ENCODE results near the gene CATSPERE. TPM values are rescaled to one million over a fixed set of nuclear protein-coding genes. Genes with fewer than 3 reads are reported as not detected.
"Not testable (repeated sequence)": the region's sequence is repeated elsewhere in the genome, so short reads cannot be mapped to it uniquely, and the experiment has no call there.

The CATSPERE gene
- total RNA-seq, 1 donor from 2014 or later, result 1.1 TPM

DNA sequence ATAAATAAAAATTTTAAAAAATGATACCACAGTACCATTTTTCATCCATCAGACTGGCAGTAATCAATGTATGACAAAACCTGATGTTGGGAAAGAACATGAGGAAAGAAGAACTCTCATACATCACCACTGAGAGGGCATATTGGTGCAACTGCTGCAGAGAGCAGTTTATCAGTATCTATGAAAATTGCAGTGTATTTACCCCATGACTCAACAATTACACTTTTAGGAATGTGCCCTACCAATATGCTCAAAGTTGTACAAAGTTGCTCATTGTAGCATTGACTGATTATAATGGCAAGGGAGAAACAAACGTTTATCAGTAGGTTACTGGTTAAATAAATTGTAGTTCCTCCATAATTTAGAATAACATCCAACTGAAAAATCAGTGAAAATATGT lies 36.7 kb downstream of the CATSPERE start:
- Mint-ChIP-seq H3K36me3 (ENCODE audit: low read depth) (peaks cover 4% of the 10 kb centered on the region), H3K27ac (no peak overlapping the region), H3K27me3 (no peaks in the 10 kb centered on the region), H3K4me1 (no peaks in the 10 kb centered on the region), H3K4me3 (no peak overlapping the region), H3K9me3 (peaks cover 7% of the 10 kb centered on the region)
- TF ChIP-seq, protein P1, sequence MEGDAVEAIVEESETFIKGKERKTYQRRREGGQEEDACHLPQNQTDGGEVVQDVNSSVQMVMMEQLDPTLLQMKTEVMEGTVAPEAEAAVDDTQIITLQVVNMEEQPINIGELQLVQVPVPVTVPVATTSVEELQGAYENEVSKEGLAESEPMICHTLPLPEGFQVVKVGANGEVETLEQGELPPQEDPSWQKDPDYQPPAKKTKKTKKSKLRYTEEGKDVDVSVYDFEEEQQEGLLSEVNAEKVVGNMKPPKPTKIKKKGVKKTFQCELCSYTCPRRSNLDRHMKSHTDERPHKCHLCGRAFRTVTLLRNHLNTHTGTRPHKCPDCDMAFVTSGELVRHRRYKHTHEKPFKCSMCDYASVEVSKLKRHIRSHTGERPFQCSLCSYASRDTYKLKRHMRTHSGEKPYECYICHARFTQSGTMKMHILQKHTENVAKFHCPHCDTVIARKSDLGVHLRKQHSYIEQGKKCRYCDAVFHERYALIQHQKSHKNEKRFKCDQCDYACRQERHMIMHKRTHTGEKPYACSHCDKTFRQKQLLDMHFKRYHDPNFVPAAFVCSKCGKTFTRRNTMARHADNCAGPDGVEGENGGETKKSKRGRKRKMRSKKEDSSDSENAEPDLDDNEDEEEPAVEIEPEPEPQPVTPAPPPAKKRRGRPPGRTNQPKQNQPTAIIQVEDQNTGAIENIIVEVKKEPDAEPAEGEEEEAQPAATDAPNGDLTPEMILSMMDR (IDR thresholded peaks at IDR 0.05), result no peak
- DNase-seq (no peak), ATAC-seq (ENCODE audit: low read depth) (no peak)
- intact Hi-C loops (cut with micrococcal nuclease), result no loop called here
- CTCF ChIA-PET, result no interaction called here
- POLR2A ChIA-PET, result no interaction called here

DNA sequence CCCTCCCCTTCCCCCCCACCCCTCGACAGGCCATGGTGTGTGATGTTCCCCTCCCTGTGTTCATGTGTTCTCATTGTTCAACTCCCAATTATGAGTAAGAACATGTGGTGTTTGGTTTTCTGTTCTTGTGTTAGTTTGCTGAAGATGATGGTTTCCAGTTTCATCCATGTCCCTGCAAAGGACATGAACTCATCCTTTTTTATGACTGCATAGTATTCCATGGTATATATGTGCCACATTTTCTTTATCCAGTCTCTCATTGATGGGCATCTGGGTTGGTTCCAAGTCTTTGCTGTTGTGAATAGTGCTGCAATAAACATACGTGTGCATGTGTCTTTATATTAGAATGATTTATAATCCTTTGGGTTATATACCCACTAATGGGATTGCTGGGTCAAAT lies 38.4 kb downstream of the CATSPERE start:
- ATAC-seq (ENCODE audit: low read depth); DNase-seq; H3K4me1 Mint-ChIP-seq; CTCF ChIA-PET; intact Hi-C loops (cut with micrococcal nuclease); H3K4me3 Mint-ChIP-seq; H3K9me3 Mint-ChIP-seq; POLR2A ChIA-PET; H3K27me3 Mint-ChIP-seq; H3K36me3 Mint-ChIP-seq (ENCODE audit: low read depth); H3K27ac Mint-ChIP-seq: not testable (repeated sequence)

DNA sequence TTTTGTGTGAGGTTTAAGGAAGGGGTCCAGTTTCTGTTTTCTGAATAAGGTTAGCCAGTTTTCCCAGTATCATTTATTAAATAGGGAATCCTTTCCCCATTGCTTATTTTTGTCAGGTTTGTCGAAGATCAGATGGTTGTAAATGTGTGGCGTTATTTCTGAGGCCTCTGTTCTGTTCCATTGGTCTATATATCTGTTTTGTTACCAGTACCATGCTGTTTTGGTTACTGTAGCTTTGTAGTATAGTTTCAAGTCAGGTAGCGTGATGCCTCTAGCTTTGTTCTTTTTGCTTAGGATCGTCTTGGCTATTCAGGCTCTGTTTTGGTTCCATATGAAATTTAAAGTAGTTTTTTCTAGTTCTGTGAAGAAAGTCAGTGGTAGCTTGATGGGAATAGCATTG lies 39.4 kb downstream of the CATSPERE start:
- CTCF ChIA-PET; H3K27me3 Mint-ChIP-seq; POLR2A ChIA-PET; H3K4me3 Mint-ChIP-seq; H3K9me3 Mint-ChIP-seq; H3K27ac Mint-ChIP-seq; H3K36me3 Mint-ChIP-seq (ENCODE audit: low read depth); intact Hi-C loops (cut with micrococcal nuclease); DNase-seq; ATAC-seq (ENCODE audit: low read depth); H3K4me1 Mint-ChIP-seq: not testable (repeated sequence)

DNA sequence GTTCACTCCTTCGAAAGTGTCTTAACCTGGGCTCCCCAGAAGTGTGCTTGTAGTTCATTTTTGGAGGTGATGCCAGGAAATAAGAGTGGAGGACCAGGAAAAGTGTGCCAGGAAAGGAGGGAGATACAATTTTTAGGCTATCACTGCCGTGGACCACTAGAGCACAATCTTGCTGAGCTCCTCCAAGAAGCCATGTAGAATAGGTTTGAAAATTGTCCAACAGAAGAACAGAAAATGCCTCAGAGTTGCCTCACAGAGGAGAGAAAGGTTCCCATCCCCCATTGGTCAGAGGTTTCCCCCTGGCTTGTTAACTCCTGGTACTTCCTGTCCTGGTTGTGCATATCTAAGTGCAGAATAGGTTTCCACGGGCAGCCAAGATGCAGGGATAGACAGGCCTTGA lies 41.6 kb downstream of the CATSPERE start:
- H3K4me1 Mint-ChIP-seq, result no peaks in the 10 kb centered on the region
- ATAC-seq (ENCODE audit: low read depth), result no peak
- CTCF ChIA-PET, result no interaction called here
- H3K9me3 Mint-ChIP-seq, result peaks cover 9% of the 10 kb centered on the region
- DNase-seq, result no peak
- POLR2A ChIA-PET, result no interaction called here
- no peaks in the 10 kb centered on the region for H3K27me3 Mint-ChIP-seq
- no peak overlapping the region for H3K27ac Mint-ChIP-seq
- intact Hi-C loops (cut with micrococcal nuclease), result no loop called here
- H3K4me3 Mint-ChIP-seq, result no peak overlapping the region
- peaks cover 4% of the 10 kb centered on the region for H3K36me3 Mint-ChIP-seq (ENCODE audit: low read depth)
- TF ChIP-seq, protein P1 (IDR thresholded peaks at IDR 0.05), result no peak

DNA sequence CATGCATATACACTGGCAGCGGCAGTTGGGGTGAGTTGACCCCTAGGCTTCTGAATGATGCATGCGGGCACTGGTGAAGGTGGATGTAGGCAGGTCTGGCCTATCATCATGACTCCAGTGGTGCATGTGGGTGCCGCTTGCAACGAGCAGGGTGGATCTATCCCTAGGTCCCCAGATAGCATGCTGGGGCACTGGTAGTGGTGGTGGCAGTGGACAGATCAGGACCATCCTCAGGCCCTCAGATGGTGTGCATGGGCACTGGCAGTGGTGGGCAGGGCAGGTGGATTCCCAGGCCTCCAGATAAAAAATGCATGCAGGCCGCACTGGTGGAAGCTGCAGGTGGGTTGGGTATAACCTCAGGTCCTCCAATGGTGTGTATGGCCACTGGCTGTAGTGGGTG lies 52.4 kb downstream of the CATSPERE start:
- ChIA-PET POLR2A (no interaction called here), CTCF (no interaction called here)
- Mint-ChIP-seq H3K4me3 (no peak overlapping the region), H3K36me3 (ENCODE audit: low read depth) (peaks cover 12% of the 10 kb centered on the region), H3K27me3 (no peaks in the 10 kb centered on the region), H3K27ac (no peak overlapping the region), H3K9me3 (peaks cover 20% of the 10 kb centered on the region), H3K4me1 (no peaks in the 10 kb centered on the region)
- no peak for ATAC-seq (ENCODE audit: low read depth)
- intact Hi-C loops (cut with micrococcal nuclease), result no loop called here
- no peak for DNase-seq
- TF ChIP-seq, protein P1 (IDR thresholded peaks at IDR 0.05), result no peak

DNA sequence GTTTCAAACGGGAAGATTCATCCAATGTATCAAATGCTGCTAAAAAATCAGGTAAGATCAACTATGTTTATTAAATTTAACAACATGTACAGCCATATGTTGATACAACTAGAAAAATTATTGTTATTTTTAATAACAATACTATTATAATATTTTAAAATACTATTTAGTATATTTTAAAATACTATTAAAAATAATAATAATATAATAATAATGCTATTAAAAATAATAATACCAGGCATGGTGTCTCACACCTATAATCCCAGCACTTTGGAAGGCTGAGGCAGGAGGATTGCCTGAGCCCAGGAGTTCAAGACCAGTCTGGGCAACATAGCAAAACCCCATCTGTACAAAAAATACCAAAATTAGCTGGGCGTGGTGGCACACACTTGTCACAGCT lies 54.6 kb downstream of the CATSPERE start:
- TF ChIP-seq, protein P1 (IDR thresholded peaks at IDR 0.05), result no peak
- POLR2A ChIA-PET, result no interaction called here
- Mint-ChIP-seq H3K27ac (no peak overlapping the region), H3K9me3 (peaks cover 15% of the 10 kb centered on the region), H3K27me3 (no peaks in the 10 kb centered on the region), H3K4me3 (no peak overlapping the region), H3K36me3 (ENCODE audit: low read depth) (peaks cover 14% of the 10 kb centered on the region), H3K4me1 (no peaks in the 10 kb centered on the region)
- CTCF ChIA-PET, result no interaction called here
- intact Hi-C loops (cut with micrococcal nuclease), result no loop called here
- ATAC-seq (ENCODE audit: low read depth), result no peak
- DNase-seq, result no peak

Data from activated B cell treated with CpG ODN at 0.5 μM for 24 hours (primary cell).